ENCODE results near the gene NLGN1. TPM values are rescaled to one million over a fixed set of nuclear protein-coding genes. Genes with fewer than 3 reads are reported as not detected.

NLGN1 gene
- polyA plus RNA-seq, 2 of the 4 experiments (the other 2 are of a cell fraction) = not detected

DNA sequence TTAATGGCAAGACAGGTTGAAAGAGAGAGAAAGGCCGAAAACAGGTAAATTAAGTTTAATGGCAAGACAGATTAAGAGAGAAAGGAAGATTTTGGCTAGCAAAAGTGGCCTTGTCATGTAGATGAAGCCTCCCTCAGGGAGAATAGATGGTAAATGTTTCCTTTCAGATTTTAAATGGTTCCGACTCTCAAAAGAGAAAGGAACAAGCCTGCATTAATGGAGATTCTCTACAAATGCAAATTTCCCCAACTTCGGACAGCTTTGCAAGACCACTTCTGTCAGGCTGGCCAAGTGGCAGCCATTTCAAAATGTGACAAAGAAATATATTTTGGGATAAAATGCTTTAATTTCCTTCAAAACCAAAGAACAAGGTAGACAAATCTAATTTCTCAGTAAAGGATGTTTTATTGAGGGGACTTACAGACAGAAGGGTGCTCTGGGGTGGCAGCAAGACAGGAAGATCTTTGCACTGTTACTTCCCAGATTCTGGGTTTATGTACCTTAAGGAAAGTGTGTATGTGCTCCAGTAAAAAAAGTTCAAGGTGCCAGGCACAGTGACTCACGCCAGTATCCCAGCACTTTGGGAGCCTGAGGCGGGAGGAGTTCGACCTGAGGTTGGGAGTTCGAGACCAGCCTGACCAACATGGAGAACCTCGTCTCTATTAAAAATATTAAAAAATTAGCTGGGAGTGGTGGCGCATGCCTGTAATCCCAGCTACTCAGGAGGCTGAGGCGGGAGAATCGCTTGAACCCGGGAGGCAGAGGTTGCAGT is 835.3 kb downstream of the NLGN1 start:
- FAIRE-seq (no peak), DNase-seq (ENCODE audit: low read depth in 1 of 2, low spot score in 1 of 2) (no peak), ATAC-seq (no peak)
- no peaks in the 10 kb centered on the region for H3K9me3 ChIP-seq
- no peak overlapping the region for H3K4me2 ChIP-seq
- CTCF ChIA-PET = no interaction called here
- H3K4me3 ChIP-seq = no peak overlapping the region
- POLR2A ChIA-PET = no interaction called here
- H3K27ac ChIP-seq = no peak overlapping the region
- TF ChIP-seq KDM5A (IDR thresholded peaks at IDR 0.05) (no peak), RARB (CRISPR knock-in tag; IDR thresholded peaks at IDR 0.05) (no peak), NPAS2 (CRISPR knock-in tag; IDR thresholded peaks at IDR 0.05; ENCODE audit: borderline replicate concordance) (no peak), CEBPB (IDR thresholded peaks at IDR 0.05) (no peak), ZNF302 (CRISPR knock-in tag; IDR thresholded peaks at IDR 0.05) (no peak), TP53 (CRISPR knock-in tag; IDR thresholded peaks at IDR 0.05) (no peak), HOXB5 (CRISPR knock-in tag; IDR thresholded peaks at IDR 0.05) (no peak), HOXA7 (CRISPR knock-in tag; IDR thresholded peaks at IDR 0.05) (no peak), EHF (CRISPR knock-in tag; IDR thresholded peaks at IDR 0.05) (no peak), MYC (IDR thresholded peaks at IDR 0.05; ENCODE audit: borderline replicate concordance, low read length) (no peak), BHLHE40 (IDR thresholded peaks at IDR 0.05; ENCODE audit: low read depth, low read length) (no peak), JUNB (IDR thresholded peaks at IDR 0.05) (no peak), RFX5 (IDR thresholded peaks at IDR 0.05) (no peak), POLR2A (IDR thresholded peaks at IDR 0.05; ENCODE audit: low read length) (no peak), MAFK (IDR thresholded peaks at IDR 0.05; ENCODE audit: partially characterized antibody) (no peak), GATA3 (IDR thresholded peaks at IDR 0.05; ENCODE audit: borderline replicate concordance) (no peak), EHMT2 (IDR thresholded peaks at IDR 0.05; ENCODE audit: low read depth) (no peak), FOSB (CRISPR knock-in tag; IDR thresholded peaks at IDR 0.05) (no peak)
- TF ChIP-seq, protein P1, sequence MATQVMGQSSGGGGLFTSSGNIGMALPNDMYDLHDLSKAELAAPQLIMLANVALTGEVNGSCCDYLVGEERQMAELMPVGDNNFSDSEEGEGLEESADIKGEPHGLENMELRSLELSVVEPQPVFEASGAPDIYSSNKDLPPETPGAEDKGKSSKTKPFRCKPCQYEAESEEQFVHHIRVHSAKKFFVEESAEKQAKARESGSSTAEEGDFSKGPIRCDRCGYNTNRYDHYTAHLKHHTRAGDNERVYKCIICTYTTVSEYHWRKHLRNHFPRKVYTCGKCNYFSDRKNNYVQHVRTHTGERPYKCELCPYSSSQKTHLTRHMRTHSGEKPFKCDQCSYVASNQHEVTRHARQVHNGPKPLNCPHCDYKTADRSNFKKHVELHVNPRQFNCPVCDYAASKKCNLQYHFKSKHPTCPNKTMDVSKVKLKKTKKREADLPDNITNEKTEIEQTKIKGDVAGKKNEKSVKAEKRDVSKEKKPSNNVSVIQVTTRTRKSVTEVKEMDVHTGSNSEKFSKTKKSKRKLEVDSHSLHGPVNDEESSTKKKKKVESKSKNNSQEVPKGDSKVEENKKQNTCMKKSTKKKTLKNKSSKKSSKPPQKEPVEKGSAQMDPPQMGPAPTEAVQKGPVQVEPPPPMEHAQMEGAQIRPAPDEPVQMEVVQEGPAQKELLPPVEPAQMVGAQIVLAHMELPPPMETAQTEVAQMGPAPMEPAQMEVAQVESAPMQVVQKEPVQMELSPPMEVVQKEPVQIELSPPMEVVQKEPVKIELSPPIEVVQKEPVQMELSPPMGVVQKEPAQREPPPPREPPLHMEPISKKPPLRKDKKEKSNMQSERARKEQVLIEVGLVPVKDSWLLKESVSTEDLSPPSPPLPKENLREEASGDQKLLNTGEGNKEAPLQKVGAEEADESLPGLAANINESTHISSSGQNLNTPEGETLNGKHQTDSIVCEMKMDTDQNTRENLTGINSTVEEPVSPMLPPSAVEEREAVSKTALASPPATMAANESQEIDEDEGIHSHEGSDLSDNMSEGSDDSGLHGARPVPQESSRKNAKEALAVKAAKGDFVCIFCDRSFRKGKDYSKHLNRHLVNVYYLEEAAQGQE (IDR thresholded peaks at IDR 0.05) = no peak
- TF ChIP-seq, protein P2, sequence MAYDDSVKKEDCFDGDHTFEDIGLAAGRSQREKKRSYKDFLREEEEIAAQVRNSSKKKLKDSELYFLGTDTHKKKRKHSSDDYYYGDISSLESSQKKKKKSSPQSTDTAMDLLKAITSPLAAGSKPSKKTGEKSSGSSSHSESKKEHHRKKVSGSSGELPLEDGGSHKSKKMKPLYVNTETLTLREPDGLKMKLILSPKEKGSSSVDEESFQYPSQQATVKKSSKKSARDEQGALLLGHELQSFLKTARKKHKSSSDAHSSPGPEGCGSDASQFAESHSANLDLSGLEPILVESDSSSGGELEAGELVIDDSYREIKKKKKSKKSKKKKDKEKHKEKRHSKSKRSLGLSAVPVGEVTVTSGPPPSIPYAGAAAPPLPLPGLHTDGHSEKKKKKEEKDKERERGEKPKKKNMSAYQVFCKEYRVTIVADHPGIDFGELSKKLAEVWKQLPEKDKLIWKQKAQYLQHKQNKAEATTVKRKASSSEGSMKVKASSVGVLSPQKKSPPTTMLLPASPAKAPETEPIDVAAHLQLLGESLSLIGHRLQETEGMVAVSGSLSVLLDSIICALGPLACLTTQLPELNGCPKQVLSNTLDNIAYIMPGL (CRISPR knock-in tag; IDR thresholded peaks at IDR 0.05; ENCODE audit: borderline replicate concordance) = no peak
- no peaks in the 10 kb centered on the region for H3K4me1 ChIP-seq
- 43% methylated on average over 12 of the region's 12 CpGs for WGBS (ENCODE audit: missing lambda C conversion rate)

DNA sequence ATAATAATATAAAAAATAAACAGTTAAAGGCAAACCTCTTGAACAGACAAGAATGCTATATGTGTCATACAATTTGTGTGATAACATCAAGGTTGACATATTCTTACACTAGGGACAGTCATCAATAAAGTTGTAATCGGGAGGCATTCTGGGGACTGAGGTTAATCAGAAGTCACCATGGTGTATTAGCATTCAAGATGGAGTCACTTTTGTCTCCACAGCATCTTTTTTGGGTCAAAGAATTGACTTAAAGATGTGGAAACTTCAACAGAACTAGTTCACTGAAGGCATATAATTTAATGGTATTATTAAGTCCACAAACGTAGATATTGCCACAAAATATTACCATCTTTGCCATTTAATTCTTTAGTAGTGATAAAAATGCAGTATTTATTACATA is 836.0 kb downstream of the NLGN1 start:
- ChIA-PET CTCF (no interaction called here), POLR2A (no interaction called here)
- Histone ChIP-seq H3K4me1 (no peaks in the 10 kb centered on the region), H3K4me2 (no peak overlapping the region), H3K27ac (no peak overlapping the region), H3K9me3 (no peaks in the 10 kb centered on the region), H3K4me3 (no peak overlapping the region)
- ATAC-seq (no peak), FAIRE-seq (no peak), DNase-seq (ENCODE audit: low read depth in 1 of 2, low spot score in 1 of 2) (no peak)
- WGBS (ENCODE audit: missing lambda C conversion rate) = 31% methylated on average over 2 of the region's 2 CpGs
- TF ChIP-seq FOSL2 (IDR thresholded peaks at IDR 0.05) (no peak), FOSL2 (CRISPR knock-in tag; IDR thresholded peaks at IDR 0.05) (no peak), ZC3H11A (IDR thresholded peaks at IDR 0.05) (no peak), RNF2 (IDR thresholded peaks at IDR 0.05; ENCODE audit: borderline replicate concordance, low read depth) (no peak), JUNB (IDR thresholded peaks at IDR 0.05) (no peak), NR3C1 (IDR thresholded peaks at IDR 0.05) (no peak), TP53 (CRISPR knock-in tag; IDR thresholded peaks at IDR 0.05) (no peak), RARB (CRISPR knock-in tag; IDR thresholded peaks at IDR 0.05) (no peak)
